Measurements from ENCODE around the gene SLC25A25. TPM values are rescaled to one million over a fixed set of nuclear protein-coding genes. Genes with fewer than 3 reads are reported as not detected.

Gene SLC25A25
- total RNA-seq, 1 donor from 2014 or later, result 16.8 TPM

GRCh38 chr9:128155736-128156500 lies 87.9 kb downstream of the SLC25A25 start:
- no peaks in the 10 kb centered on the region for H3K27me3 Mint-ChIP-seq (ENCODE audit: low read depth)
- no peaks in the 10 kb centered on the region for H3K9me3 Mint-ChIP-seq
- TF ChIP-seq CTCF (conservative IDR thresholded peaks at IDR 0.05), result no peak
- no peaks in the 10 kb centered on the region for H3K36me3 Mint-ChIP-seq (ENCODE audit: low read depth)
- peak overlapping the region; percentile 31 for H3K4me3 Mint-ChIP-seq
- peaks cover 2% of the 10 kb centered on the region for H3K4me1 Mint-ChIP-seq
- H3K27ac Mint-ChIP-seq (ENCODE audit: unreplicated experiment), result no peak overlapping the region
- DNase-seq (ENCODE audit: low read depth, low spot score), result no peak

Other genes with a start within 250 kb of the SLC25A25 start
- gene ENG, start 213.6 kb upstream of the SLC25A25 start, total RNA-seq, result 2.6 and 3.3 TPM in 2 replicates
- gene AK1, start 190.6 kb upstream of the SLC25A25 start, total RNA-seq, result 39.6 and 45.5 TPM in 2 replicates
- gene ST6GALNAC6, start 168.6 kb upstream of the SLC25A25 start, total RNA-seq, result 25.4 and 27.4 TPM in 2 replicates
- gene ST6GALNAC4, start 151.2 kb upstream of the SLC25A25 start, total RNA-seq, result 12.6 and 14.5 TPM in 2 replicates
- 2.6 and 3.4 TPM in 2 replicates for gene PIP5KL1, start 137.5 kb upstream of the SLC25A25 start, total RNA-seq
- 52.2 and 59.1 TPM in 2 replicates for gene DPM2, start 130.4 kb upstream of the SLC25A25 start, total RNA-seq
- 53.5 and 71.1 TPM in 2 replicates for gene EEIG1, start 87.2 kb upstream of the SLC25A25 start, total RNA-seq
- 9.8 and 11.8 TPM in 2 replicates for gene NAIF1, start 912 bp upstream of the SLC25A25 start, total RNA-seq
- 63.2 and 72.2 TPM in 2 replicates for gene PTGES2, start 59.5 kb downstream of the SLC25A25 start, total RNA-seq
- not detected in 2 replicates for gene LCN2, start 81.2 kb downstream of the SLC25A25 start, total RNA-seq
- 80.6 and 82.5 TPM in 2 replicates for gene BBLN, start 92.0 kb downstream of the SLC25A25 start, total RNA-seq
- 201 and 226 TPM in 2 replicates for gene CIZ1, start 123.3 kb downstream of the SLC25A25 start, total RNA-seq
- 84.0 and 87.2 TPM in 2 replicates for gene DNM1, start 135.1 kb downstream of the SLC25A25 start, total RNA-seq
- gene GOLGA2, start 207.8 kb downstream of the SLC25A25 start, total RNA-seq, result 56.9 and 64.1 TPM in 2 replicates
- 17.1 and 20.7 TPM in 2 replicates for gene SWI5, start 208.0 kb downstream of the SLC25A25 start, total RNA-seq

All from neural crest cell (in vitro differentiated cells).